Aorta (tissue), 5 donors: ENCODE data around the gene FOXF1. TPM values are rescaled to one million over a fixed set of nuclear protein-coding genes. Genes with fewer than 3 reads are reported as not detected.

ENCODE experiments used
- ATAC-seq: fragments of 200-7000 bp; cut with Tn5 transposase; one replicate; pipeline ENCODE4 v1.9.1; 2022; ENCODE audit warnings: moderate library complexity; ENCODE audit not compliant: low FRiP score
- DNase-seq, 2 donors: peaks; one replicate each; pipeline ENCODE4 v3.0.0-alpha.2; 2020
- H3K27ac ChIP-seq, 2 donors: one replicate each; pipeline ENCODE4 v1.5.1; 2013; ENCODE audit warnings: low read length in 2 of 2, mild to moderate bottlenecking in 2 of 2, moderate library complexity in 2 of 2, control low read depth in 1 of 2, inconsistent platforms in 1 of 2, low read depth in 1 of 2
- H3K27me3 ChIP-seq, 2 donors: one replicate each; pipeline ENCODE4 v1.6.1; 2013; ENCODE audit warnings: control low read depth in 1 of 2, low read length in 1 of 2, mild to moderate bottlenecking in 1 of 2, moderate library complexity in 1 of 2; ENCODE audit not compliant: insufficient read depth in 2 of 2, control insufficient read depth in 1 of 2
- H3K36me3 ChIP-seq, 2 donors: one replicate each; pipeline ENCODE4 v1.6.1; 2013; ENCODE audit warnings: control low read depth in 1 of 2, low read length in 1 of 2, mild to moderate bottlenecking in 1 of 2; ENCODE audit not compliant: insufficient read depth in 2 of 2, control insufficient read depth in 1 of 2
- H3K4me1 ChIP-seq, 2 donors: one replicate each; pipeline ENCODE4 v1.6.1; 2013; ENCODE audit warnings: low read length in 2 of 2, control low read depth in 1 of 2, mild to moderate bottlenecking in 1 of 2, moderate library complexity in 1 of 2; ENCODE audit not compliant: insufficient read depth in 2 of 2, control insufficient read depth in 1 of 2
- H3K4me3 ChIP-seq, 2 donors: one replicate each; pipeline ENCODE4 v1.5.1; 2013; ENCODE audit warnings: low read length in 2 of 2, control low read depth in 1 of 2, mild to moderate bottlenecking in 1 of 2
- H3K9me3 ChIP-seq: one replicate; pipeline ENCODE4 v1.6.1; 2013; ENCODE audit warnings: mild to moderate bottlenecking, low read length; ENCODE audit not compliant: control insufficient read depth
- WGBS, 2 donors: extraction: QIAGEN DNeasy Blood & Tissue Kit; methylation state at CpG; one replicate each; pipeline ENCODE4 v1.1.7; 2013; 5-methylcytosine and 5-hydroxymethylcytosine counted together
- intact Hi-C, 2 donors: fragments of 100-400 bp; cut with DNase I; formaldehyde crosslinking; loops; one replicate each; pipeline versions ENCODE4 v1.14.2 to v1.15.0; 2022
- polyA plus RNA-seq, 2 donors: library from polyadenylated mRNA; stranded (reverse); fragments of 200-250 nt; gene quantifications; one replicate each; pipeline ENCODE4 v1.2.3, GENCODE V29; 2013
- total RNA-seq, 2 donors: library from RNA; stranded (reverse); fragmentation: NEBNext Ultra II Directional; extraction: Animal tissue kit (Norgen Biotek cat#: 25700); gene quantifications; one replicate each; pipeline ENCODE4 v1.2.1, GENCODE V29; 2021
- donor health status: healthy with polysubstance abuse.
- donor health status: Bipolar disorder and iron deficiency.
- donor health status: DM: no; HTN: no; CAD: no.
- donor health status: DM: no; HTN: no; CAD: no.
- donor health status: DM: yes; HTN: yes; CAD: no.

FOXF1 gene
- total and polyA plus RNA-seq, 4 donors, result 0.10 to 1.8 (median 0.50) TPM

GRCh38 chr16:86542756-86543750 lies 32.7 kb downstream of the FOXF1 start:
- intact Hi-C loops, result no loop called here
- Histone ChIP-seq H3K36me3 (peaks cover 0 to 13% of the 10 kb centered on the region in 2 donors), H3K9me3 (no peaks in the 10 kb centered on the region), H3K4me1 (no peaks in the 10 kb centered on the region), H3K27ac (no peak overlapping the region), H3K27me3 (no peaks in the 10 kb centered on the region), H3K4me3 (no peak overlapping the region)
- DNase-seq (peak in 1 of 2 donors; percentile 61), ATAC-seq (no peak)
- WGBS, 2 donors, result 88 to 92% methylated on average over 21 of the region's 21 CpGs

- Histone ChIP-seq H3K36me3 (peaks cover 0 to 7% of the 10 kb centered on the region in 2 donors), H3K9me3 (no peaks in the 10 kb centered on the region), H3K27ac (no peak overlapping the region), H3K27me3 (no peaks in the 10 kb centered on the region), H3K4me1 (no peaks in the 10 kb centered on the region), H3K4me3 (no peak overlapping the region)
- ATAC-seq, result peak; percentile 17
- intact Hi-C loops, result no loop called here
- DNase-seq, result peak in 1 of 2 donors; percentile 68
- WGBS, 2 donors, result 84 to 90% methylated on average over 11 to 12 of the region's 12 CpGs
These were observed 35.2 kb downstream of the FOXF1 start for GRCh38 chr16:86545481-86545880.

- intact Hi-C loops, result no loop called here
- peaks cover 0 to 4% of the 10 kb centered on the region in 2 donors for H3K36me3 ChIP-seq
- H3K9me3 ChIP-seq, result no peaks in the 10 kb centered on the region
- ATAC-seq (no peak), DNase-seq (peak in 1 of 2 donors; percentile 51)
- H3K4me1 ChIP-seq, result no peaks in the 10 kb centered on the region
- no peaks in the 10 kb centered on the region for H3K27me3 ChIP-seq
- H3K4me3 ChIP-seq, result no peak overlapping the region
- 70 to 74% methylated on average over 19 of the region's 19 CpGs for WGBS, 2 donors
- H3K27ac ChIP-seq, result no peak overlapping the region
These were observed 35.8 kb downstream of the FOXF1 start for GRCh38 chr16:86545954-86546637.

GRCh38 chr16:86546638-86547013 lies 36.3 kb downstream of the FOXF1 start:
- DNase-seq (no peak), ATAC-seq (no peak)
- no peaks in the 10 kb centered on the region for H3K27me3 ChIP-seq
- WGBS, 2 donors, result 84 to 86% methylated on average over 8 of the region's 8 CpGs
- H3K4me1 ChIP-seq, result no peaks in the 10 kb centered on the region
- H3K4me3 ChIP-seq, result no peak overlapping the region
- peaks cover 0 to 4% of the 10 kb centered on the region in 2 donors for H3K36me3 ChIP-seq
- no peak overlapping the region for H3K27ac ChIP-seq
- intact Hi-C loops, result no loop called here
- H3K9me3 ChIP-seq, result no peaks in the 10 kb centered on the region

GRCh38 chr16:86547286-86547685 lies 37.0 kb downstream of the FOXF1 start:
- 92 to 93% methylated on average over 11 of the region's 11 CpGs for WGBS, 2 donors
- no peaks in the 10 kb centered on the region for H3K27me3 ChIP-seq
- no peak overlapping the region for H3K27ac ChIP-seq
- H3K4me1 ChIP-seq, result no peaks in the 10 kb centered on the region
- H3K4me3 ChIP-seq, result no peak overlapping the region
- intact Hi-C loops, result no loop called here
- H3K36me3 ChIP-seq, result peaks cover 0 to 2% of the 10 kb centered on the region in 2 donors
- no peak for ATAC-seq
- no peaks in the 10 kb centered on the region for H3K9me3 ChIP-seq
- DNase-seq, result peak in 1 of 2 donors; percentile 56

- Histone ChIP-seq H3K27me3 (no peaks in the 10 kb centered on the region), H3K27ac (no peak overlapping the region), H3K4me3 (no peak overlapping the region), H3K9me3 (no peaks in the 10 kb centered on the region), H3K4me1 (no peaks in the 10 kb centered on the region), H3K36me3 (peaks cover 0 to 2% of the 10 kb centered on the region in 2 donors)
- WGBS, 2 donors, result 76 to 83% methylated on average over 8 of the region's 8 CpGs
- no peak for DNase-seq
- ATAC-seq, result no peak
- intact Hi-C loops, result no loop called here
These were observed 39.0 kb downstream of the FOXF1 start for GRCh38 chr16:86549076-86549892.

- no peaks in the 10 kb centered on the region for H3K27me3 ChIP-seq
- H3K27ac ChIP-seq, result no peak overlapping the region
- H3K4me1 ChIP-seq, result no peaks in the 10 kb centered on the region
- no peak overlapping the region for H3K4me3 ChIP-seq
- peak in 1 of 2 donors; percentile 49 for DNase-seq
- no peak for ATAC-seq
- 93 to 94% methylated on average over 7 of the region's 7 CpGs for WGBS, 2 donors
- no peaks in the 10 kb centered on the region for H3K9me3 ChIP-seq
- intact Hi-C loops, result no loop called here
- H3K36me3 ChIP-seq, result peaks cover 0 to 2% of the 10 kb centered on the region in 2 donors
These were observed 39.5 kb downstream of the FOXF1 start for GRCh38 chr16:86549893-86550190.

GRCh38 chr16:86550281-86550680 lies 40.0 kb downstream of the FOXF1 start:
- no peaks in the 10 kb centered on the region for H3K9me3 ChIP-seq
- intact Hi-C loops, result no loop called here
- ATAC-seq, result no peak
- 90 to 94% methylated on average over 5 of the region's 5 CpGs for WGBS, 2 donors
- H3K4me1 ChIP-seq, result no peaks in the 10 kb centered on the region
- no peak for DNase-seq
- no peak overlapping the region for H3K27ac ChIP-seq
- peaks cover 0 to 2% of the 10 kb centered on the region in 2 donors for H3K36me3 ChIP-seq
- no peaks in the 10 kb centered on the region for H3K27me3 ChIP-seq
- no peak overlapping the region for H3K4me3 ChIP-seq
